ENCODE results near the gene IRF1. TPM values are rescaled to one million over a fixed set of nuclear protein-coding genes. Genes with fewer than 3 reads are reported as not detected.

The IRF1 gene
- polyA plus RNA-seq, 3 donors = 125 to 363 (median 129) TPM

- Histone ChIP-seq H3K36me3 (replicated peaks in 1 of 2; ENCODE audit: control insufficient read depth in 1 of 2, insufficient read depth in 2 of 2, low read length in 2 of 2) (no peaks in the 10 kb centered on the region), H3K27ac (ENCODE audit: low read depth in 1 of 2, low read length in 2 of 2) (no peak overlapping the region), H2AFZ (ENCODE audit: insufficient read depth, low read depth, low read length, poor library complexity, severe bottlenecking) (no peak overlapping the region), H3K4me2 (replicated peaks; ENCODE audit: extremely low read depth, low read length, poor library complexity, severe bottlenecking) (no peak overlapping the region), H3K9ac (ENCODE audit: insufficient read depth, low read length, poor library complexity, severe bottlenecking) (no peak overlapping the region), H3K4me3 (replicated peaks in 1 of 3; ENCODE audit: low read depth in 2 of 3, low read length in 3 of 3) (no peak overlapping the region), H3K27me3 (ENCODE audit: control insufficient read depth in 2 of 2, insufficient read depth in 2 of 2, low read length in 2 of 2) (no peaks in the 10 kb centered on the region), H3K9me3 (replicated peaks in 1 of 2; ENCODE audit: control insufficient read depth in 1 of 2, insufficient read depth in 1 of 2, low read length in 2 of 2) (no peaks in the 10 kb centered on the region), H4K20me1 (ENCODE audit: insufficient read depth, low read length) (peaks cover 31% of the 10 kb centered on the region), H3K79me2 (ENCODE audit: insufficient read depth, low read length) (no peaks in the 10 kb centered on the region), H3K4me1 (ENCODE audit: control insufficient read depth in 1 of 2, insufficient read depth in 2 of 2, low read length in 2 of 2) (peaks cover 35 to 60% of the 10 kb centered on the region in 2 donors)
- Mint-ChIP-seq H3K27ac (no peak overlapping the region), H3K36me3 (peaks cover 35 to 42% of the 10 kb centered on the region in 2 donors), H3K9me3 (no peaks in the 10 kb centered on the region), H3K4me1 (peaks cover 64% of the 10 kb centered on the region), H3K4me3 (no peak overlapping the region), H3K27me3 (ENCODE audit: low read depth in 3 of 3) (peaks cover 0 to 3% (median 0%) of the 10 kb centered on the region in 3 donors)
- DNase-seq = peak in 1 of 3 donors; percentile 55
- intact Hi-C loops (cut with micrococcal nuclease) = no loop called here
- no peak for TF ChIP-seq CTCF (IDR thresholded peaks at IDR 0.05)
- 93% methylated on average over 6 of the region's 6 CpGs for WGBS (ENCODE audit: insufficient coverage)
Observed at GRCh38 chr5:132475497-132475882, 15.1 kb downstream of the IRF1 start.

GRCh38 chr5:132474881-132475496 is 15.6 kb downstream of the IRF1 start:
- Mint-ChIP-seq H3K27ac (peak overlapping the region in 4 of 7 donors; percentile 15 to 77 (median 49)), H3K36me3 (peaks cover 38 to 47% of the 10 kb centered on the region in 2 donors), H3K4me3 (no peak overlapping the region), H3K27me3 (ENCODE audit: low read depth in 3 of 3) (peaks cover 0 to 3% (median 0%) of the 10 kb centered on the region in 3 donors), H3K4me1 (peaks cover 63% of the 10 kb centered on the region), H3K9me3 (peaks cover 0 to 1% (median 0%) of the 10 kb centered on the region in 7 donors)
- DNase-seq = no peak
- WGBS (ENCODE audit: insufficient coverage) = 30% methylated on average over 2 of the region's 4 CpGs
- Histone ChIP-seq H3K79me2 (ENCODE audit: insufficient read depth, low read length) (no peaks in the 10 kb centered on the region), H3K27me3 (ENCODE audit: control insufficient read depth in 2 of 2, insufficient read depth in 2 of 2, low read length in 2 of 2) (no peaks in the 10 kb centered on the region), H2AFZ (ENCODE audit: insufficient read depth, low read depth, low read length, poor library complexity, severe bottlenecking) (no peak overlapping the region), H4K20me1 (ENCODE audit: insufficient read depth, low read length) (peaks cover 26% of the 10 kb centered on the region), H3K9ac (ENCODE audit: insufficient read depth, low read length, poor library complexity, severe bottlenecking) (no peak overlapping the region), H3K36me3 (replicated peaks in 1 of 2; ENCODE audit: control insufficient read depth in 1 of 2, insufficient read depth in 2 of 2, low read length in 2 of 2) (no peaks in the 10 kb centered on the region), H3K27ac (ENCODE audit: low read depth in 1 of 2, low read length in 2 of 2) (no peak overlapping the region), H3K4me3 (replicated peaks in 1 of 3; ENCODE audit: low read depth in 2 of 3, low read length in 3 of 3) (no peak overlapping the region), H3K4me2 (replicated peaks; ENCODE audit: extremely low read depth, low read length, poor library complexity, severe bottlenecking) (no peak overlapping the region), H3K9me3 (replicated peaks in 1 of 2; ENCODE audit: control insufficient read depth in 1 of 2, insufficient read depth in 1 of 2, low read length in 2 of 2) (no peaks in the 10 kb centered on the region), H3K4me1 (ENCODE audit: control insufficient read depth in 1 of 2, insufficient read depth in 2 of 2, low read length in 2 of 2) (peaks cover 35 to 63% of the 10 kb centered on the region in 2 donors)
- no peak for TF ChIP-seq CTCF (IDR thresholded peaks at IDR 0.05)
- intact Hi-C loops (cut with micrococcal nuclease) = no loop called here
